Caco-2 (cell line): Measurements from ENCODE around the gene MGAT3. TPM values are rescaled to one million over a fixed set of nuclear protein-coding genes. Genes with fewer than 3 reads are reported as not detected.

Experiments
- BruUV-seq: library from RNA; stranded (reverse); fragments of 400-500 nt; replicated peaks from 2 replicates; lab custom pipeline; 2021; lab: Mats Ljungman, UMichigan
- CTCF ChIA-PET: fragments of 300-600 bp; sonication (Branson Sonifier 250); formaldehyde crosslinking; loops from one replicate; lab custom pipeline; 2022; ENCODE audit warnings: antibody characterized with exemption; lab: Charles Lee
- POLR2A ChIA-PET: fragments of 300-600 bp; sonication (Branson Sonifier 250); formaldehyde crosslinking; loops from one replicate; lab custom pipeline; 2022; ENCODE audit warnings: antibody characterized with exemption; lab: Charles Lee
- DNase-seq, 2 experiments: peaks; one replicate each; pipeline versions ENCODE4 v3.0.0 to v3.0.0-alpha.2; 2020 to 2022
- H3K27me3 ChIP-seq: replicated peaks from 2 replicates; pipeline ENCODE4 v1.6.0; 2011; ENCODE audit warnings: low read length; ENCODE audit not compliant: control insufficient read depth, insufficient read depth
- H3K36me3 ChIP-seq: 2 replicates; pipeline ENCODE4 v1.5.1; 2011; ENCODE audit warnings: low read length; ENCODE audit not compliant: control insufficient read depth, insufficient read depth
- H3K4me1 ChIP-seq: fragments of 250-450 bp; sonication (Bioruptor Pico); 2 replicates; pipeline ENCODE4 v1.5.1; 2020; ENCODE audit warnings: mild to moderate bottlenecking
- H3K4me3 ChIP-seq: 2 replicates; pipeline ENCODE4 v1.5.1; 2011; ENCODE audit warnings: low read depth, mild to moderate bottlenecking, control low read depth, low read length
- H3K9me3 ChIP-seq: fragments of 250-450 bp; sonication (Bioruptor Pico); 2 replicates; pipeline ENCODE4 v1.5.1; 2020; ENCODE audit warnings: mild to moderate bottlenecking, moderate library complexity
- H3K27ac Mint-ChIP-seq: one replicate; pipeline ENCODE4 v1.8.0; 2022; ENCODE audit warnings: mixed read lengths; ENCODE audit not compliant: unreplicated experiment
- H3K27me3 Mint-ChIP-seq: one replicate; pipeline ENCODE4 v1.8.0; 2022; ENCODE audit warnings: mixed read lengths; ENCODE audit not compliant: insufficient read depth, unreplicated experiment
- H3K36me3 Mint-ChIP-seq: one replicate; pipeline ENCODE4 v1.8.0; 2022; ENCODE audit warnings: mild to moderate bottlenecking, mixed read lengths; ENCODE audit not compliant: insufficient read depth, unreplicated experiment
- H3K4me1 Mint-ChIP-seq: one replicate; pipeline ENCODE4 v1.8.0; 2022; ENCODE audit warnings: low read depth, mixed read lengths; ENCODE audit not compliant: unreplicated experiment
- H3K4me3 Mint-ChIP-seq: one replicate; pipeline ENCODE4 v1.8.0; 2022; ENCODE audit warnings: mild to moderate bottlenecking, moderate library complexity, mixed read lengths; ENCODE audit not compliant: unreplicated experiment
- H3K9me3 Mint-ChIP-seq: one replicate; pipeline ENCODE4 v1.8.0; 2022; ENCODE audit warnings: mixed read lengths; ENCODE audit not compliant: unreplicated experiment
- intact Hi-C: fragments of 100-400 bp; cut with micrococcal nuclease; formaldehyde crosslinking; loops from one replicate; pipeline ENCODE4 v1.10.0; 2022; ENCODE audit not compliant: unreplicated experiment
- total RNA-seq: library from RNA; stranded (reverse); gene quantifications from 2 replicates; pipeline ENCODE4 v1.2.3, GENCODE V29; 2022
- TF ChIP-seq, protein P1 (sequence below), 2 experiments: fragments of 200-600 bp in 1 of 2; IDR thresholded peaks; 1 replicate in 1 of 2; 2 replicates in 1 of 2; pipeline versions ENCODE4 v1.5.1 to v1.8.0; 2011 to 2022; ENCODE audit warnings: antibody characterized with exemption in 1 of 2, control low read depth in 1 of 2, inconsistent platforms in 1 of 2, low read depth in 1 of 2, low read length in 1 of 2, mild to moderate bottlenecking in 1 of 2, moderate library complexity in 1 of 2; ENCODE audit not compliant: insufficient read depth in 1 of 2, severe bottlenecking in 1 of 2, unreplicated experiment in 1 of 2

Gene MGAT3
- total RNA-seq, 1 experiment from 2014 or later: 16.6 TPM

GRCh38 chr22:39471381-39472141 is 14.7 kb downstream of the MGAT3 start:
- peaks cover 67% of the 10 kb centered on the region for H3K4me1 Mint-ChIP-seq
- peaks cover 79% of the 10 kb centered on the region for H3K4me1 ChIP-seq

GRCh38 chr22:39472570-39473556 is 16.1 kb downstream of the MGAT3 start:
- ChIA-PET CTCF (interaction anchor here (0.6 to 3.2 kb wide), 10 partner anchors 21 to 129 kb away, joined by 3 to 13 read pairs (median 3); partner anchors contain the start of genes ATF4, MIEF1 and TAB1), POLR2A (interaction anchor here (0.6 to 1.7 kb wide), 4 partner anchors 17 to 154 kb away, joined by 3 to 7 read pairs (median 3); partner anchors contain the start of gene MIEF1)
- peak; percentile 57 to 82 for DNase-seq
- Histone ChIP-seq H3K27me3 (no peaks in the 10 kb centered on the region), H3K4me1 (peaks cover 76% of the 10 kb centered on the region), H3K4me3 (peak overlapping the region; percentile 36), H3K36me3 (no peaks in the 10 kb centered on the region; the same call in none of the 2 replicates), H3K9me3 (no peaks in the 10 kb centered on the region)
- no peaks in the 10 kb centered on the region for H3K9me3 Mint-ChIP-seq
- peaks cover 64% of the 10 kb centered on the region for H3K4me1 Mint-ChIP-seq
- intact Hi-C loops: loop anchor here (5.0 kb wide), 1 partner anchor 524 kb away; no protein-coding TSS in a partner anchor
- H3K27ac Mint-ChIP-seq: peak overlapping the region; percentile 98
- peaks cover 7% of the 10 kb centered on the region for H3K36me3 Mint-ChIP-seq
- H3K4me3 Mint-ChIP-seq: peak overlapping the region; percentile 92
- no peaks in the 10 kb centered on the region for H3K27me3 Mint-ChIP-seq
- TSS peak; percentile 72 for BruUV-seq
- TF ChIP-seq, protein P1, sequence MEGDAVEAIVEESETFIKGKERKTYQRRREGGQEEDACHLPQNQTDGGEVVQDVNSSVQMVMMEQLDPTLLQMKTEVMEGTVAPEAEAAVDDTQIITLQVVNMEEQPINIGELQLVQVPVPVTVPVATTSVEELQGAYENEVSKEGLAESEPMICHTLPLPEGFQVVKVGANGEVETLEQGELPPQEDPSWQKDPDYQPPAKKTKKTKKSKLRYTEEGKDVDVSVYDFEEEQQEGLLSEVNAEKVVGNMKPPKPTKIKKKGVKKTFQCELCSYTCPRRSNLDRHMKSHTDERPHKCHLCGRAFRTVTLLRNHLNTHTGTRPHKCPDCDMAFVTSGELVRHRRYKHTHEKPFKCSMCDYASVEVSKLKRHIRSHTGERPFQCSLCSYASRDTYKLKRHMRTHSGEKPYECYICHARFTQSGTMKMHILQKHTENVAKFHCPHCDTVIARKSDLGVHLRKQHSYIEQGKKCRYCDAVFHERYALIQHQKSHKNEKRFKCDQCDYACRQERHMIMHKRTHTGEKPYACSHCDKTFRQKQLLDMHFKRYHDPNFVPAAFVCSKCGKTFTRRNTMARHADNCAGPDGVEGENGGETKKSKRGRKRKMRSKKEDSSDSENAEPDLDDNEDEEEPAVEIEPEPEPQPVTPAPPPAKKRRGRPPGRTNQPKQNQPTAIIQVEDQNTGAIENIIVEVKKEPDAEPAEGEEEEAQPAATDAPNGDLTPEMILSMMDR (IDR thresholded peaks at IDR 0.05; ENCODE audit: insufficient read depth in 1 of 2, low read depth in 1 of 2, low read length in 1 of 2, severe bottlenecking in 1 of 2, unreplicated experiment in 1 of 2): no peak

More at GRCh38 chr22:39471381-39472141, 14.7 kb downstream of the MGAT3 start:
- intact Hi-C loops: loop anchor here (5.0 kb wide), 1 partner anchor 526 kb away; no protein-coding TSS in a partner anchor
- BruUV-seq: no TSS peak
- no peaks in the 10 kb centered on the region for H3K36me3 ChIP-seq
- Mint-ChIP-seq H3K4me3 (peak overlapping the region; percentile 67), H3K9me3 (no peaks in the 10 kb centered on the region), H3K36me3 (peaks cover 2% of the 10 kb centered on the region), H3K27me3 (no peaks in the 10 kb centered on the region), H3K27ac (peak overlapping the region; percentile 98)
- POLR2A ChIA-PET: interaction anchor here (0.6 to 1.2 kb wide), 3 partner anchors 19 to 142 kb away, joined by 5 to 7 read pairs (median 6); no protein-coding TSS in a partner anchor
- TF ChIP-seq, protein P1 (IDR thresholded peaks at IDR 0.05; ENCODE audit: insufficient read depth in 1 of 2, low read depth in 1 of 2, low read length in 1 of 2, severe bottlenecking in 1 of 2, unreplicated experiment in 1 of 2): no peak
- H3K27me3 ChIP-seq: no peaks in the 10 kb centered on the region
- H3K9me3 ChIP-seq: no peaks in the 10 kb centered on the region
- peak overlapping the region; percentile 36; the same call in 1 of the 2 replicates for H3K4me3 ChIP-seq
- DNase-seq: peak; percentile 56 to 80
- CTCF ChIA-PET: interaction anchor here (0.6 to 3.2 kb wide), 9 partner anchors 19 to 128 kb away, joined by 3 to 13 read pairs (median 3); partner anchors contain the start of genes ATF4, MIEF1 and TAB1
